Measurements from ENCODE around the gene OR2W1. TPM values are rescaled to one million over a fixed set of nuclear protein-coding genes. Genes with fewer than 3 reads are reported as not detected.

The OR2W1 gene
- polyA plus RNA-seq, 6 donors from 2014 or later, result not detected

GRCh38 chr6:29017428-29017802 lies 27.6 kb downstream of the OR2W1 start:
- H3K27me3 Mint-ChIP-seq, result peaks cover 44 to 71% (median 49%) of the 10 kb centered on the region in 3 donors
- peak overlapping the region in 6 of 8 donors; percentile 79 to 92 (median 90) for H3K4me3 Mint-ChIP-seq
- H3K36me3 Mint-ChIP-seq, result peaks cover 0 to 7% of the 10 kb centered on the region in 2 donors
- H3K9me3 Mint-ChIP-seq, result peaks cover 0 to 22% (median 8%) of the 10 kb centered on the region in 7 donors
- peak overlapping the region in 3 of 6 donors; percentile 55 to 76 (median 65) for H3K27ac Mint-ChIP-seq
- peaks cover 18 to 20% (median 19%) of the 10 kb centered on the region in 3 donors for H3K4me1 Mint-ChIP-seq
- no peak for DNase-seq
- no peak for ATAC-seq (ENCODE audit: low read depth in 2 of 2)

GRCh38 chr6:29016559-29017427 lies 28.2 kb downstream of the OR2W1 start:
- H3K4me1 Mint-ChIP-seq, result peaks cover 19 to 20% (median 19%) of the 10 kb centered on the region in 3 donors
- H3K27me3 Mint-ChIP-seq, result peaks cover 38 to 69% (median 50%) of the 10 kb centered on the region in 3 donors
- H3K9me3 Mint-ChIP-seq, result peaks cover 0 to 22% (median 7%) of the 10 kb centered on the region in 7 donors
- ATAC-seq (ENCODE audit: low read depth in 2 of 2) (peak; percentile 84 to 85), DNase-seq (peak; percentile 76)
- peak overlapping the region; percentile 79 to 93 (median 90) for H3K4me3 Mint-ChIP-seq
- H3K36me3 Mint-ChIP-seq, result peaks cover 0 to 2% of the 10 kb centered on the region in 2 donors
- H3K27ac Mint-ChIP-seq, result peak overlapping the region; percentile 55 to 89 (median 80)

GRCh38 chr6:29014729-29015608 lies 30.0 kb downstream of the OR2W1 start:
- H3K36me3 Mint-ChIP-seq, result peaks cover 0 to 4% of the 10 kb centered on the region in 2 donors
- peaks cover 0 to 17% (median 7%) of the 10 kb centered on the region in 7 donors for H3K9me3 Mint-ChIP-seq
- peaks cover 41 to 70% (median 51%) of the 10 kb centered on the region in 3 donors for H3K27me3 Mint-ChIP-seq
- no peak overlapping the region for H3K27ac Mint-ChIP-seq
- no peak for ATAC-seq (ENCODE audit: low read depth in 2 of 2)
- peaks cover 24 to 26% (median 26%) of the 10 kb centered on the region in 3 donors for H3K4me1 Mint-ChIP-seq
- H3K4me3 Mint-ChIP-seq, result peak overlapping the region in 1 of 8 donors; percentile 11
- no peak for DNase-seq

GRCh38 chr6:29011276-29011734 lies 33.7 kb downstream of the OR2W1 start:
- Mint-ChIP-seq H3K4me3 (peak overlapping the region; percentile 59 to 93 (median 89)), H3K27me3 (peaks cover 52 to 62% (median 61%) of the 10 kb centered on the region in 3 donors), H3K4me1 (peaks cover 9 to 15% (median 11%) of the 10 kb centered on the region in 3 donors), H3K9me3 (peaks cover 0 to 12% (median 5%) of the 10 kb centered on the region in 7 donors), H3K36me3 (peaks cover 0 to 4% of the 10 kb centered on the region in 2 donors), H3K27ac (peak overlapping the region; percentile 14 to 91 (median 66))
- peak; percentile 28 for DNase-seq
- peak; percentile 57 to 61 for ATAC-seq (ENCODE audit: low read depth in 2 of 2)

GRCh38 chr6:29009358-29009757 lies 35.6 kb downstream of the OR2W1 start:
- Mint-ChIP-seq H3K4me3 (peak overlapping the region in 1 of 8 donors; percentile 17), H3K36me3 (peaks cover 9 to 13% of the 10 kb centered on the region in 2 donors), H3K27ac (no peak overlapping the region), H3K27me3 (peaks cover 61 to 74% (median 69%) of the 10 kb centered on the region in 3 donors), H3K9me3 (peaks cover 0 to 14% (median 8%) of the 10 kb centered on the region in 7 donors), H3K4me1 (peaks cover 9 to 18% (median 13%) of the 10 kb centered on the region in 3 donors)
- DNase-seq (no peak), ATAC-seq (ENCODE audit: low read depth in 2 of 2) (no peak)

- Mint-ChIP-seq H3K27ac (no peak overlapping the region), H3K36me3 (peaks cover 11 to 19% of the 10 kb centered on the region in 2 donors), H3K27me3 (peaks cover 68 to 74% (median 72%) of the 10 kb centered on the region in 3 donors), H3K4me3 (no peak overlapping the region), H3K9me3 (peaks cover 0 to 14% (median 8%) of the 10 kb centered on the region in 7 donors), H3K4me1 (peaks cover 9 to 18% (median 13%) of the 10 kb centered on the region in 3 donors)
- DNase-seq (no peak), ATAC-seq (ENCODE audit: low read depth in 2 of 2) (no peak)
These were observed 36.9 kb downstream of the OR2W1 start for GRCh38 chr6:29008089-29008488.

GRCh38 chr6:29005183-29005885 lies 39.6 kb downstream of the OR2W1 start, which contains the start of gene ZNF311:
Gene ZNF311 (minus strand): TSS chr6:29005315. CDS start chr6:29003954, 1,361 bp downstream.
- peak; percentile 48 to 56 for ATAC-seq (ENCODE audit: low read depth in 2 of 2)
- Mint-ChIP-seq H3K27ac (no peak within 1 kb of the TSS), H3K9me3 (peaks cover 0 to 14% (median 8%) of the 10 kb centered on the region in 7 donors), H3K36me3 (peaks cover 13 to 19% of the 10 kb centered on the region in 2 donors), H3K4me1 (peaks cover 5 to 12% (median 5%) of the 10 kb centered on the region in 3 donors), H3K4me3 (peak within 1 kb of the TSS; percentile 53 to 91 (median 82)), H3K27me3 (peaks cover 53 to 58% (median 56%) of the 10 kb centered on the region in 3 donors)
- DNase-seq, result no peak

- Mint-ChIP-seq H3K27me3 (peaks cover 34 to 63% (median 54%) of the 10 kb centered on the region in 3 donors), H3K36me3 (peaks cover 0 to 3% of the 10 kb centered on the region in 2 donors), H3K4me1 (no peaks in the 10 kb centered on the region), H3K9me3 (peaks cover 0 to 3% (median 0%) of the 10 kb centered on the region in 7 donors), H3K4me3 (no peak overlapping the region), H3K27ac (no peak overlapping the region)
- DNase-seq (no peak), ATAC-seq (ENCODE audit: low read depth in 2 of 2) (no peak)
These were observed 48.0 kb downstream of the OR2W1 start for GRCh38 chr6:28996844-28997510.

GRCh38 chr6:28995093-28995650 lies 49.8 kb downstream of the OR2W1 start:
- Mint-ChIP-seq H3K27ac (no peak overlapping the region), H3K36me3 (no peaks in the 10 kb centered on the region), H3K9me3 (peaks cover 0 to 2% (median 0%) of the 10 kb centered on the region in 7 donors), H3K27me3 (peaks cover 30 to 60% (median 54%) of the 10 kb centered on the region in 3 donors), H3K4me3 (no peak overlapping the region), H3K4me1 (no peaks in the 10 kb centered on the region)
- DNase-seq (no peak), ATAC-seq (ENCODE audit: low read depth in 2 of 2) (no peak)
